AG10803 (cell line): ENCODE results near the gene FFAR4.

Experiments
- DNase-seq: peaks from one replicate; pipeline ENCODE4 v3.0.0; 2010; ENCODE audit warnings: low read depth
- H3K4me3 ChIP-seq: 2 replicates; pipeline ENCODE4 v1.5.1; 2011; ENCODE audit warnings: mild to moderate bottlenecking, low read length, control low read depth
- CTCF ChIP-seq: conservative IDR thresholded peaks from 2 replicates; pipeline ENCODE4 v1.5.1; 2011; ENCODE audit warnings: mild to moderate bottlenecking, low read length, control low read depth, inconsistent platforms

FFAR4 gene

GRCh38 chr10:93547522-93547921 is 18.9 kb upstream of the FFAR4 start:
- DNase-seq: no peak
- H3K4me3 ChIP-seq: no peak overlapping the region
- TF ChIP-seq CTCF: no peak

- H3K4me3 ChIP-seq: no peak overlapping the region
- no peak for TF ChIP-seq CTCF
- DNase-seq: no peak
Measured at GRCh38 chr10:93548376-93549071, 17.9 kb upstream of the FFAR4 start.

GRCh38 chr10:93550606-93551005 is 15.9 kb upstream of the FFAR4 start:
- H3K4me3 ChIP-seq: no peak overlapping the region
- TF ChIP-seq CTCF: no peak

GRCh38 chr10:93552780-93553179 is 13.7 kb upstream of the FFAR4 start:
- TF ChIP-seq CTCF: no peak
- no peak overlapping the region for H3K4me3 ChIP-seq
- DNase-seq: no peak

More at GRCh38 chr10:93550606-93551005, 15.9 kb upstream of the FFAR4 start:
- DNase-seq: no peak

- peak; percentile 6 for DNase-seq
- TF ChIP-seq CTCF: no peak
- no peak overlapping the region for H3K4me3 ChIP-seq
Measured at GRCh38 chr10:93553482-93554315, 12.8 kb upstream of the FFAR4 start.

GRCh38 chr10:93554316-93554663 is 12.2 kb upstream of the FFAR4 start:
- no peak for DNase-seq
- no peak for TF ChIP-seq CTCF
- no peak overlapping the region for H3K4me3 ChIP-seq
